Measurements from ENCODE around the gene OR2H1. TPM values are rescaled to one million over a fixed set of nuclear protein-coding genes. Genes with fewer than 3 reads are reported as not detected.

Gene OR2H1
- total and polyA plus RNA-seq, 9 of the 15 experiments (the other 6 are each of a cell fraction or from before 2014, with no cell fraction given), result not detected

GRCh38 chr6:29490552-29490951, 33.6 kb downstream of the OR2H1 start (continued):
- no peak for TF ChIP-seq CTCF (IDR thresholded peaks at IDR 0.05 in 2 of 3, conservative IDR thresholded peaks at IDR 0.05 in 1 of 3; ENCODE audit: insufficient read depth in 2 of 3, low read depth in 1 of 3, low read length in 3 of 3)
- no peak for TF ChIP-seq MCM7 (IDR thresholded peaks at IDR 0.05)
- no peak for TF ChIP-seq PCBP1 (IDR thresholded peaks at IDR 0.05; ENCODE audit: low read depth, low read length, poor library complexity, severe bottlenecking)
- TF ChIP-seq MNT (conservative IDR thresholded peaks at IDR 0.05), result no peak
- TF ChIP-seq ATF3 (IDR thresholded peaks at IDR 0.05), result no peak
- TF ChIP-seq ATF3 (CRISPR knock-in tag; conservative IDR thresholded peaks at IDR 0.05), result no peak
- peak; percentile 75; the same call in 1 of the 2 replicates for TF ChIP-seq SMARCA4 (IDR thresholded peaks at IDR 0.05)
- TF ChIP-seq TARDBP (IDR thresholded peaks at IDR 0.05), result no peak
- no peak for TF ChIP-seq ZNF75A (CRISPR knock-in tag; IDR thresholded peaks at IDR 0.05)
- TF ChIP-seq ZNF124 (CRISPR knock-in tag; IDR thresholded peaks at IDR 0.05), result no peak
- TF ChIP-seq ZMIZ1 (IDR thresholded peaks at IDR 0.05; ENCODE audit: low read depth in 2 of 2, low read length in 2 of 2), result 0 out of 4 replicates have a peak, but pooled peaks of 1 of the 2 experiments have one; percentile 29
- 0 out of 2 replicates have a peak, but pooled peaks have one; percentile 55 for TF ChIP-seq MBD2 (IDR thresholded peaks at IDR 0.05; ENCODE audit: borderline replicate concordance, low read depth)
- TF ChIP-seq ZNF277 (CRISPR knock-in tag; IDR thresholded peaks at IDR 0.05; ENCODE audit: borderline replicate concordance), result no peak
- no peak; the same call in 1 of the 2 replicates for TF ChIP-seq LEF1 (IDR thresholded peaks at IDR 0.05)
- TF ChIP-seq ADNP (tag; IDR thresholded peaks at IDR 0.05), result no peak
- no peak for TF ChIP-seq E4F1 (CRISPR knock-in tag; IDR thresholded peaks at IDR 0.05; ENCODE audit: borderline replicate concordance)
